GM18951 (cell line): ENCODE data around the gene EGR1.

Experiments
- POLR2A ChIP-seq: IDR thresholded peaks from 4 replicates; pipeline ENCODE4 v1.6.1; 2011; ENCODE audit warnings: mild to moderate bottlenecking; ENCODE audit not compliant: insufficient read length, insufficient read depth; ENCODE audit errors: extremely low read depth
- in situ Hi-C: fragments of 300-500 bp; cut with MboI; formaldehyde crosslinking; loops from one replicate; pipeline ENCODE4 v1.12.0; 2022; ENCODE audit warnings: low sequenced_read_pairs, mixed read lengths, inconsistent platforms; ENCODE audit not compliant: unreplicated experiment

EGR1 gene

DNA sequence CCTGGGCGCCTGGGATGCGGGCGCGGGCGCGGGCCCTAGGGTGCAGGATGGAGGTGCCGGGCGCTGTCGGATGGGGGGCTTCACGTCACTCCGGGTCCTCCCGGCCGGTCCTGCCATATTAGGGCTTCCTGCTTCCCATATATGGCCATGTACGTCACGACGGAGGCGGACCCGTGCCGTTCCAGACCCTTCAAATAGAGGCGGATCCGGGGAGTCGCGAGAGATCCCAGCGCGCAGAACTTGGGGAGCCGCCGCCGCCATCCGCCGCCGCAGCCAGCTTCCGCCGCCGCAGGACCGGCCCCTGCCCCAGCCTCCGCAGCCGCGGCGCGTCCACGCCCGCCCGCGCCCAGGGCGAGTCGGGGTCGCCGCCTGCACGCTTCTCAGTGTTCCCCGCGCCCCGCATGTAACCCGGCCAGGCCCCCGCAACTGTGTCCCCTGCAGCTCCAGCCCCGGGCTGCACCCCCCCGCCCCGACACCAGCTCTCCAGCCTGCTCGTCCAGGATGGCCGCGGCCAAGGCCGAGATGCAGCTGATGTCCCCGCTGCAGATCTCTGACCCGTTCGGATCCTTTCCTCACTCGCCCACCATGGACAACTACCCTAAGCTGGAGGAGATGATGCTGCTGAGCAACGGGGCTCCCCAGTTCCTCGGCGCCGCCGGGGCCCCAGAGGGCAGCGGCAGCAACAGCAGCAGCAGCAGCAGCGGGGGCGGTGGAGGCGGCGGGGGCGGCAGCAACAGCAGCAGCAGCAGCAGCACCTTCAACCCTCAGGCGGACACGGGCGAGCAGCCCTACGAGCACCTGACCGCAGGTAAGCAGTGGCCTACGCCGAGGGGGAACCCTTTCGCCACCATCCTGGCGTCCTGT is at the start of gene EGR1:
Gene EGR1, plus strand, starts transcription at position 219 of the 864 bp plus-strand sequence. Its CDS starts 283 bp downstream, at position 502.
- peak; percentile 68 for TF ChIP-seq POLR2A
- in situ Hi-C loops: no loop called here

GRCh38 chr5:138418444-138418843 is 46.8 kb upstream of the EGR1 start:
- in situ Hi-C loops: no loop called here
- TF ChIP-seq POLR2A: no peak

DNA sequence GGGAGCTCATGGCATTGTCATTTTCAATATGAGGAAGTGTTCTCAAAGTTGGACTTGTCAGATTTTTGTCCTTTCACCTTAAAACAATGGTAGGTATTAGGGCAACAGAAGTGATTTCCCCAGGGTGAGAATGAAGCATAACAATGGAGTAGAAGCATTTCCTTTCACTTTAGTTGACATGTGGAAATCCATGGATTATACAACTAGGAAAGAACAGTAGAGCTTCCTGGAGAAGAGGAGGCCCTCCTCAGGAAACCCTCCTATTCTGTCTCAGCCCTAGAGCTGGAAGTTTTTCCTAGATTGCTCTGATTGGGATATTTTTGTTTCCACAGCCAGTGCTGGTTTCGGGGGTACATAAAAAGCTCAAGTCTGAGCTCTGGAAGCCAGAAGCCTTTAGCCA is 40.2 kb upstream of the EGR1 start:
- no peak for TF ChIP-seq POLR2A
- in situ Hi-C loops: no loop called here

GRCh38 chr5:138435943-138436342 is 29.3 kb upstream of the EGR1 start:
- in situ Hi-C loops: no loop called here
- TF ChIP-seq POLR2A: no peak

DNA sequence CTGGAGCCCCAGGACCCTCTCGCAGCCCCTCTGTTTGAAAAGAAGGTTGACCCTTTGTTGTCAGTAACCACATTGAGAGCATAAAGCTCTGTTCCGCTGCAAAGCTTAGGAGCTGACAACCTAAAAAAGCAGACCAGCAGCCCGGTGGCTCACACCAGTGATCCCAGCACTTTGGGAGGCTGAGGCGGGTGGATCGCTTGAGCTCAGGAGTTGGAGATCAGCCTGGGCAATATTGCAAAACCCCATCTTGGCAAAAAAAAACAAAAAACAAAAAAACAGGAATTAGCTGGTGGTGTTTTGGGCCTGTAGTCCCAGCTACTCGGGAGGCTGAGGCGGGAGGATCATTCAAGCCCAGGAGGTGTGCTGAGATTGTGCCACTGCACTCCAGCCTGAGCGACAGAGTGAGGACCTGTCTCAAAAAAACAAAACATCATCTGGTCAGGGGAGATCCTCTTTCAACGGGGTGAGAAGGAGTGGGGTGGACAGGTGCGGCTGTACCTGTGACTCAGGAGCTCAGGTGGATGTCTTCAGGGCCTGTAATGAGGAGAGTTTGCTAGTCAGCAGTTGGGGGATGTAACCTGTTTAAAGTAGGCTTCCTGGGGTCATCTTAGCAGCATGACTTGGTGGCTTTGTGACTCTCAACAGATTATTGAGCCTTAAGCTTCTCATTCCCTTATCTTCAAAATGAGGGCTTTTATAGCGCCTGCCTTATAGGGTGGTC is 27.1 kb upstream of the EGR1 start:
- in situ Hi-C loops: no loop called here
- TF ChIP-seq POLR2A: no peak

GRCh38 chr5:138438724-138439476 is 26.4 kb upstream of the EGR1 start, which contains the start of gene REEP2:
REEP2 (plus strand) TSS chr5:138439057; CDS start chr5:138439209, 152 bp downstream.
- in situ Hi-C loops: no loop called here
- no peak for TF ChIP-seq POLR2A

DNA sequence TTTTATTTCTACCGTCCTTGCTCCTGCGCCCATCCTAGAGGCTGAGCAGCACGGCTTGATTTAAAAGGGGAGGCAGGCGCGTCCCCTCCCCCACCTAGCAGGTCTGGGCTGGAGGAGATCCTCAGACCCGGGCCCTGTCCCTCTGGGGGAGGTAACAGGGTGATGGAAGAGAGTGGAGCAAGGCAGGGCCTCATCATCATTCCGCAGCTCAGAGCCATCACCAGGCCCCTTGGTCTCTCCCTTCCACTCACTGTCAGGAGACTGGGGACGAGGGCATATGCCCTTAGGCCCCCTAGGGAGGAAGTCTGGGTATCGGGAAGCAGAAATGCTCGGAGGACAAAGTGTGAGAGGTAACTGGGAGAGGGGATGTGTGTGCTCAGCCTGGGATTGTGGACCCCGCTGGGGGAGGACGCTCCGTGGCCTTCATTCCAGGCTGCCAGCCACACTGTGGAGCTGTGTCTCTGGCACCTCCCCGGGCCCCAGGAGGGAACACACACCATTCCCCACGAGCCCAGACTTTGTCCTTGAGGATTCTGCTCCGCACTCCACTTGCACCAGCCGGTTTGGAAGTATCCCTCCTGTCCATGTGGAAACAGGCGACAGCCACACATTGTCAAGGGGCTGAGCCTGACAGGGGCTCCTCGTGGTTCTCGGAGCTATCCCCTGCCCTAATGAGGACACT is 25.7 kb upstream of the EGR1 start:
- in situ Hi-C loops: no loop called here
- no peak for TF ChIP-seq POLR2A

DNA sequence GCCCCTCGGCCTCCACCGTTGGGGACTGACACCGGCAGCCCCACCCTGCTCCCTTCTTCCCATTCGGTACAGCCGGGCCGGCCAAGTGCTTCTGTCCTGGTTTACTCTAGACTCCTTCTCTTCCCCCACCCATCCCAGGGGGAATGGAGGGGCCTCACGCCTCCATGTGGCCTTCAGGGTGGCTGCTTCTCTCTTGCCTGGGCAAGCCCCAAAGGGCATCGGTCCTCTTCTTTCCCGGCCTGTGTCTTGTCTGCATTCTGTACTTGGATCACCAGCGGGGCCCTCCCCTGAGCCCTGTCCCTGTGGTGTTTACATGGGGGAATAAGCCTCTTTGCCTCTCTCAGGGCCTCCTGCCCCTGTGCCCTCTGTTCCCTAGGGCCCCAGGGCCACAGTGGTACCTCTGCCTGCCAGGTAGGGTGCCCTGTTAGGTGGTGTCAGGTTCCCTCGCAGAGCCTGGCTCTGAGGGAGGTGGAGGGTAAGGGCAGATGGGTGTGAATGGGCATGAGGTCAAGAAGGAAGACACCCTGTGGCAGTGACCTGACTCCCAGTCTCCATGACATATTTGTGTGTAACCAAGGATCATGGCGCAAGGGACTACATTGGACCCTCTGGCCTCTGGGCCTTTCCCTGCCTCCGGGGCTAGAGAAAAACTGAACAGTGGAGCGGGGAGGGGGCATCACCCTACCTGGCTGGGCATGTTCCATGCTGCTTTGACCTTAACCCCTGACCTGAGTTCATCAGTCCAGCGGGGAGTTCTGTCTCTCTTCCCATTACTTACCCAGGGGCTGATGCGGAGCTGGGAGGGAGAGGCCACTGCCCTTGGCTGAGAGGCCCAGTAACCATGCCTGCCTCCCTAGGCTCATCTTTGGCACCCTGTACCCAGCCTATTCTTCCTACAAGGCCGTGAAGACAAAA is 24.9 kb upstream of the EGR1 start:
- in situ Hi-C loops: no loop called here
- TF ChIP-seq POLR2A: no peak

DNA sequence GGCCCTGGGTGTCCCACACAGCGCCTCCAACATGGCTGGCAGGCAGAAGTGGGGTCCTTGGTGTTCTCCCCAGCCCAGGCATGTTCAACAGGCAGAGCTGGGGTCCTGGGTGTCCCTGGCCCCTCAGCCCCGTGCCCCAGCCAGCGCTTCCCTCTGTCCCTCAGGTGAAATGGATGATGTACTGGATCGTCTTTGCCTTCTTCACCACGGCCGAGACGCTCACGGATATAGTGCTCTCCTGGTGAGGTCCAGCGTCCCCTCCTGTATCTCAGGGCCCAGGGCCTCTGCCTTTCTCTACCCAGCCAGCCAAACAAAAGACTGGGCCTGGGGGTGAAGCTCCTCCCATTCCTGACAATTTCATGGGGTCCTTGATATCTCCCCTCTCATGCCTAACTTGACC is 24.1 kb upstream of the EGR1 start:
- TF ChIP-seq POLR2A: no peak
- in situ Hi-C loops: no loop called here

DNA sequence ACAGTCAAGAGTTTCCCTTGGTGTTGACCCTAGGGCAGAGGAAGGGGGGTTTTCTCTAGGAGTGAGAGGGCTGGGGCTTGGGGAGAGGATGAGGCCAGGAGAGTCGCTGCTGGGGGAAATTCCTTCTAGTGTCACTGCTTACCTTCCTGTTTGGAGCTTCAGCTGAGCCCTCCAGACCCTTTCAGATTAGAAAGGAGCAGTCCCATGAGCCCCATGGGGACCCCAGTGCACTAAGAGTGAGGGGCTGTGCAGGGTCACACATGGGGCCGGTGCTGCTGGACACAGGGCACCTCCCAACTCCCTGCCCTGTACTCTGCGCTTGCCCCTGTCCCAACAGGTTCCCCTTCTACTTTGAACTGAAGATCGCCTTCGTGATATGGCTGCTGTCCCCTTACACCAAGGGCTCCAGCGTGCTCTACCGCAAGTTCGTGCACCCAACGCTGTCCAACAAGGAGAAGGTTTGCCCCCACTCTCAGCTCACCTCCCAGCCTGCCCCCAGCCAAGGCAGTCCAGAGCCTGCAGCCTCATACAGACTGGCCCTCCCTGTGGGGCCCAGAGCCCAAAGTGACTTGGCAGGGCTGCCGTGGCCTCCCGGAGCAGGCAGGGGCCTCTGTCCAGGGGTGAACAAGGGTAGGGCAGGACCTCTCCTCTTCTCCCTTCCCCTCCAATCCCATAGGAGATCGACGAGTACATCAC is 21.1 kb upstream of the EGR1 start:
- no peak for TF ChIP-seq POLR2A
- in situ Hi-C loops: no loop called here
